Measurements from ENCODE around the gene ABI3BP.

ABI3BP gene

DNA sequence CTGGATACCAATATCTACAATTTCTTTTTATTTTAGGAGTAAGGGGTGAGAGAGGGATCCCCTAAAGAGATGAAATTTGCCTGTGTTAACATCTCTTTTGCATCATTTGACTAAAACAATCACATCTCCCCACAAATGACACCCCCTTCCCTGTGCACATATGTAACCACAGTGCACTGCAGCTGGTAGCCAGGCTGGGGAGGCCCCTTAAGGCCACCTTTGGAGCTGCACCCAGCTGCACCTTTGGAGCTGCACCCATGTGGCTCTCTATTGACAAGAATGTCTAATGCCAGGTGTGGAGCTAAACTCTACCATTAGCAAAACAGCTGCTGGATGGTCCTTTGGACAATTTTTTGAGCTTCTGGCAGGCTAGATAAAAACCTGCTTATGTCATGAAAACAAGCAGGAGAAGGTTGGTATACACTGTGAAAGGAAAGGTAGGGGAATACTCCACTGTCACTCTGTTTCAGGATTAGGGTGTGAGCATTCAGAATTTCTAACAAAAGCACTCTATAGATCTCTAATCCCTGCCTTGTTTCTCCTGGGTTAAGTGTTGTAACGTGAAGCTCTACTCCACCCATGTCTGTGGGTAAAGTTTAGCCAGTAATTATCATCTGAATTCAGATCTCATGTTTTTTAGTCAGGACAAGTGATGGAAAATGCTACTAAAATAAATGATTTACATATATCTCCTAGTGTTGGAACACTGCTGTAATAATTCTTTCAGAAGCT is 231.8 kb downstream of the ABI3BP start:
- no peak for DNase-seq

DNA sequence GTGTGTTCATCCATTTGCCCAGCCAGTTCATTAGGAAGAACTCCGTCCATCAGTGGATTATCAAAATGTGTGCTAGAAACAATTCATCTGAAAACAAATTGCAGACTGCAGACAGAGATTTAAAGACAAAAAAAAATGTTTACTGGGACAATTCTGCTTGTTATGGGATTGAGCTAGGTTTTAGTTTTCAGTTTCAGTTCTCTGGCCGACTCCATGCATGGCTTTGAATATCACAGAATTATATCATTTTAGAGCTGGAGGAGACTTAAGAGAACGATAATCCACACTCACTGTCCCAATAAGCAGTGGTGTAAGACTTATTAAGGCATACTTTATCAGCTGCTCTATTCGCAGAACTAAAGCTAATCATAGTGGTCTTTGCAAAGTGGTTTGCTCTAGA is 232.8 kb downstream of the ABI3BP start:
- no peak for DNase-seq

DNA sequence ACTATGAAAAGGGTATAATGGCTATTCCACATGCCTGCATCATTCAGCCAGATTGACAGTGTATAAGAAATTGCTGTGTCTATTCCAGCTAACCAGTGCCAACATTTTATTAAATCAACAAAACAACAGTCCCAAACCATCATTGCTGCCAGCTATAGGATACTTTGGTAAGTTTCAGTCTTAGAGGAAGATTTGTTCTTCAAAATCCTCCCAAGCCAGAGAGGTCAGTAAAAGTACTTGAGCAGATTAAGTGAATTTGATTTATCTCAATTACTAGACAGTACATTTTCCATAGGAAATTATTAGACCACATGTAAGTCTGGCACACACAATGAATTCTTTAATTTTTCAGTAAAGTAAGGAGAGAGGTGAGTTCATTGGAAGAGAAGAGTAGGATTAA is 233.3 kb downstream of the ABI3BP start:
- peak; percentile 37 for DNase-seq

DNA sequence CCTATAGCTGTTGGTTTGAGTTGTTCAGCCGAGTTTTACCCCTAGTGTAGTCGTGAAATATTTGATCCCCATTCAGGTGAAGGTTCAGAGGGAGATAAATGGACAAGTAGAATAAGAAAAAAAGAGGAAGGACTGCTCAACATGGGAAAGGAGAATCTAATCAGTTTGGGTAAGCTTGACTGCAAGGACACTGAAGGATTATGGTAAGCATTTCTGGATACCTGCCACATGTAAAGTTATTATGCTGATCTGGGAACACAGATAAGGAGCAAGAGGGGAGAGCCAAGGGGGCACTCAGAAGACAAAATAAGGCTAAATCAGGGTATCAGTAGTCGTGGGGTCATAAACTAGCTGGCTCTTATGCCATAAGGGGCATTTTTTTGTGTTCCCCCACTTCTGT is 234.1 kb downstream of the ABI3BP start:
- no peak for DNase-seq

DNA sequence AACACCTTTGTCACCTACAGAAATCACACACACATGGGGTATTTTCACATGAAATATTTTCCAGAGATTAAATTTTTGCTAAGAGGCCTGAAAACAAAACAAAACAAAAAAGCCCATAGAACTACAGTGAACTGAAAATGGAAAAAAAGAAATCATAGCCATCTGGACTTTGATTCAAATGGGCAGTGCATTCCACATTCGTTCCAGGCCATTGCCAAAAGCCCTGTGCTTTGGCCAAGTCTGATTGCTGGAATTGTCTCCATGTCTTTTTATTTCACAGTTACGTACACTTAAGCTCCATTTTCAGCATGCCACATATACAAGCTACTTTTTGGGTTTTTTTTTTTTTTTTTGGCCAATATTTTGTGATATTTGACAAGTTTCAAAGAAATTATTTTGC is 236.8 kb downstream of the ABI3BP start:
- DNase-seq = peak; percentile 76

DNA sequence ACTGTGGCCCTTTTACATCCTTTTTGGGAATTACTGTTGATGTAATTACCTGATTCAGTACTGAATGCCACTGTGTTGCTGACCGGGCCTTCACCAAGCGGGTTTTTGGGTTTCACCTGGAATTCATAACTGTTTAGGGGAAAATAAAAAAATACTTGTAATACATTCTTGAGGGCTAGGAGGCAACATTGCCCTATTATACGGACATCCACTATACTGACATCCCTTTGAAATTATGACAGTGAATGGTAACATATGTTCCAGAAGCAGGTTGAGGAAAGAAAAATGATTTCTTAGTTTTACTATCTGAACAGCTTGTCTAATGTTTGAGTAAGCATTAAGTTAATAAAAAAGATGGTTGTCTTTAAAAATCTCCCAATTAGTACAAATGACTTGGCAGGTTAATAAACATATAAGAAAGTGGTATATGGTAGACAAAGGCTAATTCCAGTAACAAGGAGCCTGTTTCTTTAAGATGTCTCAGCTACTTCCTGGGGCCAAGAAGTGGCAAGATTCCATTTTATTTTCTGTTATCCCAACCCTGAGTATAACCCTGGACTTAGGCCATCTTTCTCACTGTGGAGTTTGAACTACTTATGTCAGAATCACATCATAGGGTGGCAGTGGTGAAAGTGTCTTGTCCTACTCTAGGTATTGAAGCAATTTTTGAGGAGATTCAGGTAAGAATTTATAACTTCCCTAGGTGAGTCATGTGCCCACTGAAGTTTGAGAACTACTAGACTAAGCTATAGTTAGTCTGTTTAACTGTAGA is 238.5 kb downstream of the ABI3BP start:
- no peak for DNase-seq

DNA sequence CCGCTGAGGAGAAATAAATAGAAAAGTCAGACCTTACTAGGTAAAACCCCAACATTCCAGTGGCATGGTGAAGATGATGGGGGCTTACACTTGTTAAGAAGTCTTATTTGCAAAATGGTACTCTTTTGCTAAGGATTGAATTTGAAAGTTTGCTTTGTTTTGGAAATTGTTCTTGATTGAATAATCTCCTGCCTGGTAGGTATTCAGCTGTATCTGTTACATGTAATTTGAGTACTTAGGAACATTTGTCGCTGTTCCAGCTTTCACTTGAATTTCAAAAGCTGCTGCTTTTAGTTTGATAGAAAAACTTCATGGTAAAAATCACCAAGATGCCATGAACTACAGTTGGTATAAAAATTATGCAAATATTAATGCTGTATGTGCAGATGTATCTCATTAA is 239.4 kb downstream of the ABI3BP start:
- no peak for DNase-seq

DNA sequence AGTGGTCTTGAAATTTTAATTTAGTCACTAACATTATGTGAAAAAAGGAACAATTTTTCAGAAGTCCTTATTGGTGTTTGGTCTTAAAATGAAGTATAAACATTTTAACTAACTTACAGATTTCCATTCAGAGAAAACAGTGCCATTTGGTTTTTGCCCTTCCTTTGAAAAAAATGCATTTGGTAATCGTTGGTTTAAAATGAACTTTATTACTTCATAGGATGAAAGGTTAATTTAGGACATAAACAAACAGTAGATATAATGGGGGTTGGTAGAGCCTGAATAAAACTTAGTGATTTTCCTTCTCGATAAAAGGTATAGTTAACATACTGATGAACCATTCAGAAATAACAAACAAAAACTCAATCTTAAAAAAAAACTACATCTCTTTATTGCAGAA is 244.3 kb downstream of the ABI3BP start:
- DNase-seq = no peak

DNA sequence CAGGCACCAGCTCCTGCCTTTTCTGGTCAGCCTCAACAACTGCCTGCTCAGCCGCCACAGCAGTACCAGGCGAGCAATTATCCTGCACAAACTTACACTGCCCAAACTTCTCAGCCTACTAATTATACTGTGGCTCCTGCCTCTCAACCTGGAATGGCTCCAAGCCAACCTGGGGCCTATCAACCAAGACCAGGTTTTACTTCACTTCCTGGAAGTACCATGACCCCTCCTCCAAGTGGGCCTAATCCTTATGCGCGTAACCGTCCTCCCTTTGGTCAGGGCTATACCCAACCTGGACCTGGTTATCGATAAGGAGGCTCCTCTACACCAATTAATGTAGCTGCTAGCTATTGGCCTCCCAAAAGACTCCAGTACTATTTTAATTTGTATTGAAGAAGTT is 245.0 kb downstream of the ABI3BP start:
- no peak for DNase-seq

DNA sequence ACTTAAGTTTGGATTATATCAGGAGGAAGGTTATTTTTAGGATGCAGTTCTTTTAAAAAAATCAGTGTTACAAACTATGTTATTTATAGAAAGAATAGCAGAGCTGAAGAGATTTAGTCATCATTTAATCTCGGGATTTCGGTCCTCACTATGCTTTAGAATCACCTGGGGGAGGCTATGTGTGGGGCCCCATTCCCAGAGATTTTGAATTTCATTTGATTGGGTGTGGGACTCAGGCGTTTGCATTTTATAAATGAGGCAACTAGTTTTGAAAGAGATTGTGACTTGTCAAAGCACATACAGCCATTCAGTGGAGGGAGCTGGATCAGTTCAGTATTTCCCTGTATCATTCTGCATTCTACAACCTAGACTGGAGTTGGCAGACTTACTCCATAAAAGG is 247.1 kb downstream of the ABI3BP start:
- DNase-seq = no peak

DNA sequence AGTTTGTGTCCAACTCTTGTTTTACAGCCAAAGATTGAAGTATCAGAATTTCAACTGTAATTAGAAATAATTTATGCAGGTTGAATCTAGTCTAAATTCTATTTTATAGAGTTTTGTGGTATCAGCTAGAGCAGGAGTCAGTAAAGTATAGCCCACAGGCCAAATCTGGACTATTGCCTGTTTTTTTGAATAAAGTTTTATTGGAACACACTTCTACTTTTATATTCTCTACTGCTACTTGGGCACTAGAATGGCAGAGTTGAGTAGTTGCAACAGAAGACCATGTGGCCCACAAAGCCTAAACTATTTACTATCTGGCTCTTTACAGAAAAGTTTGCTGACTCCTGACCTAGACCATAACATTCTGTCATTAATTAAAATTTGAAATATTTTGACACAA is 247.6 kb downstream of the ABI3BP start:
- no peak for DNase-seq

DNA sequence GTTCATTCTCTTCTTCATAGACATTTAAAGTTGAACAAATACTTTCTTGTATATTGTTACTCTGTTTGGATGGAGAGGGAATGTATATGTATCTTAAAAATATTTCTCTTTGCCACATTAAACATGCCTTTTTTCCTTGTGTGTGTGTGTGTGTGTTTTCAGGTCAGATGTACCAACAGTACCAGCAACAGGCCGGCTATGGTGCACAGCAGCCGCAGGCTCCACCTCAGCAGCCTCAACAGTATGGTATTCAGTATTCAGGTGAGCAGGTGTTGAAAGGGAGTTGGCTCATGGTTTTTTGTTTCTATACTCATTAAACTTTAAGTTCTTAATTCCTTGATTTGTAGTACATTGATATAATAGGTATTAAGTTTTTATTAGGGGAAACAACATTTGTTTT is 248.6 kb downstream of the ABI3BP start:
- DNase-seq = no peak

DNA sequence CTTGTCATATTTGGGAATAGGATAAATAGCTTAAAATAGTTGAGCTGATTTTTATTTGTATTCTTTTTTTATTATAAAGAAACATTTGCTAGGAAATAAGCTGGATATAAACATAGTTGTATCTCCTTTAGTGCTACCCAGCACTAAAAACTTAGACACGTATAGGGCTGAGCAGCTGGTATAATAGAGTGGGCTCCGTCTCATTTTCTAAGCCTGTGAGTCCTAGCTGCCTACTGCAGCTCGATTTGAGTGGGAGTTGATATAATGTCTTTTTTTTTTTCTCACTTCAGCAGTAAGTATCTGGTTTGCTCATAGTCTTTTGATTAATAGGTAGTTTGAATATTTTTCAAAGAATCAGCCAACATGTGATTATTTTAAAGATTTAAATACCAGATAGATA is 249.7 kb downstream of the ABI3BP start:
- no peak for DNase-seq

DNA sequence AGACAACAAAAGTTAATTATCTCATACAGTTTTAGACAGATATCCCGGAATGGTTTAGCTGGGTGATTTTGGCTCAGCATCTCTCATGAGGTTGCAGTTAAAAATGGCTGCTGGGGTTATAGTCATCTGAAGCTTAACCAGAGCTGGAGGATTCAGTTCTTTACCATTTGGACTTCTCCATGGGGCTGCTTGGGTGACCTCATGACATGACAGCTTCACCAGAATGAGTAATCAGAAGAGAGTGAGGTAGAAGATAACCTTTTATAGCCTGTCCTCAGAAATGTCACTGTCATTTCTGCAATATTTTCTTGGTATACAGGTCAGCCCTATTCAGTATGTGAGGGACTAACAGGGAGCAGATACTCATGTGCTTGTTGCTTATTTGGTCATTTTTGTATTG is 253.0 kb downstream of the ABI3BP start:
- DNase-seq = no peak

DNA sequence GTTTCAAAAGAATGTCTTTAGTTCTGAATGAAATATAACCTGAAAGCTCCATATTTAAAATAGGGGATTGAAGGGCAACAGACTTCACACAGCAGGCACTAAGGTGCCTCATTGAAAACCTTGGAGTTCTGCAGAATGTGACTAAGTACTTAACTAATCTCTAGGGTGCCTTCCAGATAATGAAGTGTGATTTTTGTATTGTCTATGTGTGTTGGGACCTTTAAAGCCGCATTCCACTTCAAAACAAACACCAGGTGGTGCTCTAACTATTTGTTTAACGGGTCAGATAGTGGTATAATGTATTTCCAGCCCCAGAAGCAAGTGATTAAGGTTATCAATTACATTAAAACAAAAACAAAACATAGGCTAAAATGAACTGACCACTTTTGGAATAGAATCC is 255.9 kb downstream of the ABI3BP start:
- DNase-seq = no peak

DNA sequence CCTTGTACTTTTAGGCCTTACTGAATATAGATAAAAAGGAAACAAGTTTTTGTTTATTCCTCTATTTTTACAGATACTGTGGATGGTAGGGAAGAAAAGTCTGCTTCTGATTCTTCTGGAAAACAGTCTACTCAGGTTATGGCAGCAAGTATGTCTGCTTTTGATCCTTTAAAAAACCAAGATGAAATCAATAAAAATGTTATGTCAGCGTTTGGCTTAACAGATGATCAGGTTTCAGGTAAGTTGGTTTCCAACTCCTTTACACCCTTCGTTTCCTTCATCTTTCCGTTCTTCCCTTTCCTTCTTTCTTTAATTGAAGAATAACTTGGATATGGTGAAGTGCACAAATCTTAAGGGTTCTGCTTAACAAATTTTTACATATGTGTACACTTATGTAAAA is 260.8 kb downstream of the ABI3BP start:
- DNase-seq = no peak

DNA sequence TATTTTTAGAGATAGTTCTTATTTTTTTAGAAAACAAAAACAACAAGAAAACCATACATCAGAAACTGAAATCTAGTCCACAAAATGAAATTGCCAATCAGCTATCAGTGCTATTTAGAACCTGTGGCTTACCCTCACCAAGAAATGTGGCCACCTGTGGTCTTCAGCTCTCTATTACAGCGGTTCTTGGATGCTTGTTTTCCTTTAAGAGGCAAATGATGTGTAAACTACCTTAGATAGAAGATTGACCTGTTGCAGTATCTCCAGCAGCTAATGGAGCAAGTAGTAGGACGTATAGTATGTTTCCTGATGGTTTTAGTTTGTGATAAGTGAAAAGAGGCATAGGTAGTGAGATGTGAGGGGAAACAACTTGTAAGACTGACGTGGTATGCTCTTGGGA is 262.7 kb downstream of the ABI3BP start:
- no peak for DNase-seq

DNA sequence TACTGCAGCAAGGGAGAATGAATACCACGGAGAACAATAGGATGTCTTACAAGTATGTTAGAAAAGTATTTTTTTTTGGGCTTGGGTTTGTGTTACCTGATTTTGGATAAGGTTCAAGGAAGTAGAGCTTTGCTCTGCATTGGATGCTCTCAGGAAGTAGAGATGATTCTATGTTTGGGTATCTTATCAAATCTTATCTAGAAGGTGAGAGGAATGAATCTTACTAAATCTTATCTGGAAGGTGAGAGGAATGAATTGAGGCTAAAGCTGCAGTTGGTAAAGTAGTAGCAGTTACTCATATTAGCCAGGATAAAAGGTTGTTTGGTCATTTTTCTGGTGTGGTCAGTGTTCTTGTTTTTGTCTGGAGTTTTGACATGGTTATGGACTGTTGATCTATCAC is 266.5 kb downstream of the ABI3BP start:
- no peak for DNase-seq

DNA sequence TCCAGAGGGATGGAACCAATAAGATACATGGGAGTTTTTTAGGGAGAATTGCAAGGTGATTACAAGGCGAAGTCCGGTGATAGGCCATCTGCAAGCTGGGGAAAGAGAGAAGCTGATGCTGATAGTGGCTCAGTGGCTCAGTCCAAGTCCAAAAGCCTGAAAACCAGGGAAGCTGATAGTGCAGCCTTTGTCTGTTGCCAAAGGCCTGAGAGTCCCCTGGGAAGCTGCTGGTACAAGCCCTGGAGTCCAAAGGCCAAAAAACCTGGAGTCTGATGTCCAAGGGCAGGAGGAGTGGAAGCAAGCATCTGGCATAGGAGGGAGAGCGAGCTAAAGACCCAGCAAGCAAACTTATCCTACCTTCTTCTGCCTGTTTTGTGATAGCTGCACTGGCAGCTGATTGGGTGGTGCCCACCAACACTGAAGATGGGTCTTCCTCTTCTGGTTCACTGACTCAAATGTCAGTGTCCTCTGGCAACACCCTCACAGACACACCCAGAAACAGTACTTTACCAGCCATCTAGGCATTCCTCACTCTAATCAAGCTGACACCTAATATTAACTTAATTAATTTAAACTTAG is 267.2 kb downstream of the ABI3BP start:
- DNase-seq = no peak

DNA sequence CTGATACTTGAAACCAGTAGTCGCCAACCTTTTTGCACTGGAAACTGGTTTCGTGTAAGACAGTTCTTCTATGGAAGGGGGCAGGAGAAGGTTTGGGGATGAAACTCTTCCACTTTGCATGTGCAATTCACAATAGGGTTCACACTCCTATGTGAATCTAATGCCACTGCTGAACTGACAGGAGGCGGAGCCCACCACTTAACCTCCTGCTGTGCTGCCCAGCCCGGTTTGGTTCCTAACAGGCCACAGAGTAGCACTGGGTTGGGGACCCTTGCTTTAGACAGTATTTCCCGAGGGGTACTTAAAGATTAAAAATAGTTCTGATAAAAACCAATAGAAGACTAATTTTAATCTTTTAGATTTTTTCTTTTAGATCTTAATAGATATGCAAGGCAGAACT is 272.8 kb downstream of the ABI3BP start:
- DNase-seq = no peak

DNA sequence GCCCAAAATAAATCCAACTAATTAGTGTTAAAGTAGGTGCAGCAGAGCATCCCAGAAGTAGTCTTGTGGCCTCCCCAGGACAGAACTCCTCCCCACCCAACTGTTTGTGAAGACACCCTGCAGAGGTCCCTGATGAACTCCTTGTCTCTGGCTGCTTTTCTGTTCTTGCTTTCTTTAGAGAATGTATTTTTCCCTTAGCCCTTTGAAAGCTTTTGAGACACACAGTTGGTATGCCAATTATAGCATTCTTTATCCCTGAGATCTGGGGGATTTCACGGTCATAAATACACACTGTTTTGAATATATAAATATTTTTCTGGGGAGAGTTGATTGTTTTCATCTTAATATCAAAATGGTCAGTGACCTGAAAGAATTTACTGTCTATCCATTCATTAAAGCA is 274.1 kb downstream of the ABI3BP start:
- no peak for DNase-seq

DNA sequence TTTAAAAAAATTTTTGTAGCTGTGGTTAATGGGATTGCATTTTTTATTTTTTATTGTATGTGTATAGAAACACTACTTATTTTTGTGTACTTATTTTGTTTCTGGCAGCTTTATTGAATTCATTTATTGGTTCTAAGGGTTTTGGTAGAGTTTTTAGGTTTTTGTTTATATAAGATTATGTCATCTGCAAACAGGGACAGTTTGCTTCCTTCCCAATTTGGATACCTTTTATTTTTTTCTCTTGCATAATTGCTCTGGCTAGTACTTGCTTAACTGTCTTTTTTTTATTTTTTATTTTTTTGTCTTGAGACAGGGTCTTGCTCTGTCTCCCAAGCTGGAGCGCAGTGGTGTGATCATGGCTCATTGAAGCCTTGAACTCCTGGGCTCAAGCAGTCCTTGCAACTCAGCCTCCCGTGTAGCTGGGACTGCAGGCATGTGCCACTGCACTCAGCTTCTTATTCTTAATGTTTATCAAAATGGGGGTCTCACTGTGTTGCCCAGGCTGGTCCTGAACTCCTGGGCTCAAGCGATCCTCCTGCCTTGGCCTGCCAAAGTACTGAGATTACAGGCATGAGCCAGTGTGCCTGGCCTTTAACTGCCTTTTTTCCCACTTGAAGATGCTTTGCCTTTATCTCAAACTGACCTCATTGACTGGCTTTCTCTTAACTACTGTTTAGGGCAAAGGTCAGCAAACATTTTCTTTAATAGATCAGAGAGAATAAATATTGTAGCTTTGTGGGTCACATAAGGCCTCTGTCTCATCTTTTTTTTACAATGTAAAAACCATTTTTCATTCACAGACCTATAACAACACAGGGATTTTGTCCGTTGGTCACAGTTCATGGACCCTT is 275.4 kb downstream of the ABI3BP start:
- DNase-seq = no peak

DNA sequence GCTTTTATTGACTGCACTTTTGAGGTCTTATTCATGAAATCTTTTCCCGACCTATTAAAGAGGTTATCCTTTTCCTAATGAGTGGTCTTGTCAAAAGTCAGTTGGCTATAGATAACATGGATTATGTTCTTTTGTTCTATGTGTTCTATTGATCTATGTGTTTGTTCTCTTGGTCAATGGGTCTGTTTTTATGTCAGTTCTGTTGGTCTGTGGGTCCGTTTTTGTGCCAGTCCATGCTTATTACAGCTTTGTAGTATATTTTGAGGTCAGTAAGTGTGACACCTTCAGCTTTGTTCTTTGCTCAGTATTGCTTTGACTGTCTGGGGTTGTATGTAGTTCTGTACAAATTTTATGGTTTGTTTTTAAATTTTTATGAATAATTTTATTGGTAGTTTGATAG is 276.2 kb downstream of the ABI3BP start:
- DNase-seq = no peak
